Activated CD4-positive, alpha-beta T cell treated with anti-CD3 and anti-CD28 coated beads, Interleukin-2, amount 50 U/mL, for 16 hours (primary cell): ENCODE data around the gene TIMM10.
A peak's percentile ranks its signal among the peaks of the same experiment; 100 is the strongest.

Source experiments
- DNase-seq: peaks from one replicate; pipeline ENCODE4 v3.0.0-alpha.2; 2020

Gene TIMM10

GRCh38 chr11:57530596-57531507 lies at the start of gene TIMM10:
TIMM10 (minus strand) TSS chr11:57530754; CDS start chr11:57530189, 565 bp downstream.
- DNase-seq: peak; percentile 98

GRCh38 chr11:57574061-57574460 lies 43.5 kb upstream of the TIMM10 start:
- no peak for DNase-seq

GRCh38 chr11:57571606-57572005 lies 41.1 kb upstream of the TIMM10 start:
- DNase-seq: no peak

- DNase-seq: peak; percentile 89
These were observed 37.8 kb upstream of the TIMM10 start for GRCh38 chr11:57568330-57568766.

- DNase-seq: peak; percentile 66
These were observed 37.2 kb upstream of the TIMM10 start, which contains the start of gene UBE2L6 for GRCh38 chr11:57567515-57568329. UBE2L6 (minus strand) TSS chr11:57567672; CDS start chr11:57567611, 61 bp downstream.

GRCh38 chr11:57566905-57567514 lies 36.5 kb upstream of the TIMM10 start:
- DNase-seq: peak; percentile 33

GRCh38 chr11:57566005-57566904 lies 35.7 kb upstream of the TIMM10 start:
- peak; percentile 69 for DNase-seq

- no peak for DNase-seq
These were observed 32.0 kb upstream of the TIMM10 start for GRCh38 chr11:57562596-57562995.

- no peak for DNase-seq
These were observed 29.6 kb upstream of the TIMM10 start for GRCh38 chr11:57560146-57560545.

GRCh38 chr11:57556041-57556440 lies 25.5 kb upstream of the TIMM10 start:
- no peak for DNase-seq

GRCh38 chr11:57555393-57555792 lies 24.8 kb upstream of the TIMM10 start:
- DNase-seq: no peak

- DNase-seq: no peak
These were observed 21.9 kb upstream of the TIMM10 start for GRCh38 chr11:57552479-57552878.

- no peak for DNase-seq
These were observed 21.4 kb upstream of the TIMM10 start for GRCh38 chr11:57551941-57552340.

GRCh38 chr11:57549983-57550382 lies 19.4 kb upstream of the TIMM10 start:
- no peak for DNase-seq

- no peak for DNase-seq
These were observed 17.4 kb upstream of the TIMM10 start for GRCh38 chr11:57547854-57548377.

GRCh38 chr11:57546869-57547475 lies 16.4 kb upstream of the TIMM10 start:
- peak; percentile 37 for DNase-seq

- DNase-seq: no peak
These were observed 15.9 kb upstream of the TIMM10 start for GRCh38 chr11:57546451-57546850.

- no peak for DNase-seq
These were observed 15.3 kb upstream of the TIMM10 start for GRCh38 chr11:57545883-57546282.

GRCh38 chr11:57544566-57544965 lies 14.0 kb upstream of the TIMM10 start:
- DNase-seq: no peak

GRCh38 chr11:57543593-57543992 lies 13.0 kb upstream of the TIMM10 start:
- no peak for DNase-seq

GRCh38 chr11:57542582-57542981 lies 12.0 kb upstream of the TIMM10 start:
- DNase-seq: no peak
